MCF 10A (cell line): Measurements from ENCODE around the gene BCAS3. TPM values are rescaled to one million over a fixed set of nuclear protein-coding genes. Genes with fewer than 3 reads are reported as not detected.

Source experiments
- BruUV-seq: library from RNA; stranded (reverse); fragments of 400-500 nt; replicated peaks from 2 replicates; lab custom pipeline; 2021; lab: Mats Ljungman, UMichigan
- CTCF ChIA-PET: fragments of 300-600 bp; sonication (Branson Sonifier 250); formaldehyde crosslinking; extraction: SDS; loops from one replicate; lab custom pipeline; 2021; ENCODE audit warnings: antibody characterized with exemption, inconsistent platforms; lab: Yijun Ruan, JAX
- POLR2A ChIA-PET: fragments of 300-600, 350-650 bp; sonication (Branson Sonifier 250); formaldehyde crosslinking; extraction: SDS; loops from one replicate; lab custom pipeline; 2020; ENCODE audit warnings: antibody characterized with exemption, inconsistent platforms; lab: Yijun Ruan, JAX
- DNase-seq: peaks from one replicate; pipeline ENCODE4 v3.0.0-alpha.2; 2018; ENCODE audit not compliant: unreplicated experiment
- H3K27ac Mint-ChIP-seq: one replicate; pipeline ENCODE4 v1.8.0; 2022; ENCODE audit warnings: mild to moderate bottlenecking, low read depth, mixed read lengths; ENCODE audit not compliant: unreplicated experiment
- H3K27me3 Mint-ChIP-seq: one replicate; pipeline ENCODE4 v1.8.0; 2022; ENCODE audit warnings: mixed read lengths; ENCODE audit not compliant: insufficient read depth, unreplicated experiment
- H3K36me3 Mint-ChIP-seq: one replicate; pipeline ENCODE4 v1.8.0; 2022; ENCODE audit warnings: mild to moderate bottlenecking, moderate library complexity, mixed read lengths; ENCODE audit not compliant: insufficient read depth, unreplicated experiment
- H3K4me1 Mint-ChIP-seq: one replicate; pipeline ENCODE4 v1.8.0; 2022; ENCODE audit warnings: mixed read lengths; ENCODE audit not compliant: insufficient read depth, unreplicated experiment
- H3K4me3 Mint-ChIP-seq: one replicate; pipeline ENCODE4 v1.8.0; 2022; ENCODE audit warnings: mild to moderate bottlenecking, moderate library complexity, mixed read lengths; ENCODE audit not compliant: unreplicated experiment
- H3K9me3 Mint-ChIP-seq: one replicate; pipeline ENCODE4 v1.8.0; 2022; ENCODE audit warnings: mixed read lengths; ENCODE audit not compliant: unreplicated experiment
- CTCF ChIP-seq: fragments of 200-600 bp; IDR thresholded peaks from one replicate; pipeline ENCODE4 v1.8.0; 2022; ENCODE audit warnings: antibody characterized with exemption, mild to moderate bottlenecking; ENCODE audit not compliant: unreplicated experiment
- intact Hi-C: fragments of 100-400 bp; cut with micrococcal nuclease; formaldehyde crosslinking; loops from 2 replicates; pipeline ENCODE4 v1.14.1; 2022
- total RNA-seq: library from RNA; stranded (reverse); gene quantifications from 2 replicates; pipeline ENCODE4 v1.2.3, GENCODE V29; 2022

BCAS3 gene
- total RNA-seq, 1 experiment from 2014 or later = 14.6 TPM

- ChIA-PET CTCF (no interaction called here), POLR2A (interaction anchor here (0.7 to 2.3 kb wide), 3 partner anchors 14 to 71 kb away, joined by 3 to 9 read pairs (median 3); no protein-coding TSS in a partner anchor)
- H3K4me1 Mint-ChIP-seq = peaks cover 9% of the 10 kb centered on the region
- no peaks in the 10 kb centered on the region for H3K9me3 Mint-ChIP-seq
- intact Hi-C loops = no loop called here
- peak overlapping the region; percentile 81 for H3K4me3 Mint-ChIP-seq
- H3K36me3 Mint-ChIP-seq = no peaks in the 10 kb centered on the region
- BruUV-seq = TSS peak; percentile 78
- TF ChIP-seq CTCF = no peak
- peak overlapping the region; percentile 93 for H3K27ac Mint-ChIP-seq
- no peaks in the 10 kb centered on the region for H3K27me3 Mint-ChIP-seq
- DNase-seq = peak; percentile 17
Measured at GRCh38 chr17:60887614-60888028, 210.0 kb downstream of the BCAS3 start.

GRCh38 chr17:60888812-60889709 lies 211.4 kb downstream of the BCAS3 start:
- Mint-ChIP-seq H3K27ac (no peak overlapping the region), H3K36me3 (no peaks in the 10 kb centered on the region), H3K27me3 (no peaks in the 10 kb centered on the region), H3K9me3 (no peaks in the 10 kb centered on the region), H3K4me3 (no peak overlapping the region), H3K4me1 (peaks cover 9% of the 10 kb centered on the region)
- CTCF ChIA-PET = interaction anchor here (0.6 kb wide), 1 partner anchor 115 kb away, joined by 3 read pairs; no protein-coding TSS in a partner anchor
- POLR2A ChIA-PET = interaction anchor here (0.7 to 2.3 kb wide), 3 partner anchors 16 to 107 kb away, joined by 3 to 9 read pairs (median 3); no protein-coding TSS in a partner anchor
- BruUV-seq = no TSS peak
- no peak for TF ChIP-seq CTCF
- intact Hi-C loops = no loop called here
- DNase-seq = no peak

GRCh38 chr17:60891149-60891548 lies 213.5 kb downstream of the BCAS3 start:
- intact Hi-C loops = no loop called here
- BruUV-seq = no TSS peak
- no peak overlapping the region for H3K4me3 Mint-ChIP-seq
- H3K27me3 Mint-ChIP-seq = no peaks in the 10 kb centered on the region
- H3K9me3 Mint-ChIP-seq = no peaks in the 10 kb centered on the region
- ChIA-PET CTCF (interaction anchor here (0.6 kb wide), 2 partner anchors 131 to 214 kb away, joined by 3 read pairs; no protein-coding TSS in a partner anchor), POLR2A (interaction anchor here (0.8 to 1.1 kb wide), 2 partner anchors 18 to 214 kb away, joined by 3 read pairs; no protein-coding TSS in a partner anchor)
- DNase-seq = no peak
- no peak for TF ChIP-seq CTCF
- peaks cover 9% of the 10 kb centered on the region for H3K4me1 Mint-ChIP-seq
- H3K36me3 Mint-ChIP-seq = no peaks in the 10 kb centered on the region
- no peak overlapping the region for H3K27ac Mint-ChIP-seq

GRCh38 chr17:60893475-60893874 lies 215.8 kb downstream of the BCAS3 start:
- H3K27me3 Mint-ChIP-seq = no peaks in the 10 kb centered on the region
- peaks cover 9% of the 10 kb centered on the region for H3K4me1 Mint-ChIP-seq
- POLR2A ChIA-PET = no interaction called here
- DNase-seq = no peak
- BruUV-seq = no TSS peak
- TF ChIP-seq CTCF = no peak
- no peaks in the 10 kb centered on the region for H3K36me3 Mint-ChIP-seq
- intact Hi-C loops = no loop called here
- no peak overlapping the region for H3K4me3 Mint-ChIP-seq
- no peak overlapping the region for H3K27ac Mint-ChIP-seq
- H3K9me3 Mint-ChIP-seq = no peaks in the 10 kb centered on the region
- CTCF ChIA-PET = interaction anchor here (1.0 kb wide), 1 partner anchor 494 kb away, joined by 3 read pairs; no protein-coding TSS in a partner anchor
